Measurements from ENCODE around the gene FSIP2. TPM values are rescaled to one million over a fixed set of nuclear protein-coding genes. Genes with fewer than 3 reads are reported as not detected.

Gene FSIP2
- total and polyA plus RNA-seq, 2 donors (not counting 3 experiments of a cell fraction or from before 2014, with no cell fraction given) = 0.04 to 0.24 TPM

- Histone ChIP-seq H3K79me2 (ENCODE audit: control insufficient read depth, insufficient read depth, low read length) (no peaks in the 10 kb centered on the region), H3K27me3 (ENCODE audit: control insufficient read depth in 2 of 2, insufficient read depth in 2 of 2, low read length in 2 of 2) (no peaks in the 10 kb centered on the region), H3K9me1 (replicated peaks; ENCODE audit: control insufficient read depth, extremely low read depth, insufficient read depth, low read length) (no peaks in the 10 kb centered on the region), H3K9me3 (replicated peaks; ENCODE audit: control insufficient read depth, insufficient read depth, low read length) (no peaks in the 10 kb centered on the region), H4K20me1 (replicated peaks; ENCODE audit: control insufficient read depth, extremely low read depth, insufficient read depth, low read length) (no peaks in the 10 kb centered on the region), H3K27ac (ENCODE audit: insufficient read depth, low read depth, low read length) (no peak overlapping the region), H2AFZ (ENCODE audit: low read depth, low read length) (no peak overlapping the region), H3K4me2 (ENCODE audit: insufficient read depth, low read length) (no peak overlapping the region), H3K4me3 (replicated peaks in 1 of 3; ENCODE audit: insufficient read depth in 1 of 3, low read depth in 1 of 3, low read length in 3 of 3) (no peak overlapping the region), H3K9ac (replicated peaks; ENCODE audit: extremely low read depth, insufficient read depth, low read length) (no peak overlapping the region), H3K36me3 (ENCODE audit: control insufficient read depth in 2 of 2, extremely low read depth in 1 of 2, insufficient read depth in 2 of 2, low read length in 2 of 2) (no peaks in the 10 kb centered on the region), H3K4me1 (ENCODE audit: control insufficient read depth, extremely low read depth, insufficient read depth, low read length) (no peaks in the 10 kb centered on the region)
- intact Hi-C loops (cut with micrococcal nuclease) (no loop called here), dilution Hi-C loops (cut with MboI; ENCODE audit: extremely low pct_ligation_motif_present, low sequenced_read_pairs) (no loop called here)
- ChIA-PET CTCF (no interaction called here), POLR2A (no interaction called here)
- no peak for DNase-seq (ENCODE audit: low read depth, low spot score)
- BruUV-seq (replicated peaks) = no TSS peak
- TF ChIP-seq GATA2 (IDR thresholded peaks at IDR 0.05; ENCODE audit: insufficient read depth, insufficient read length, low read depth, low read length) (no peak), MYC (IDR thresholded peaks at IDR 0.05; ENCODE audit: low read depth, low read length) (no peak), CTCF (IDR thresholded peaks at IDR 0.05; ENCODE audit: extremely low read depth in 1 of 2, insufficient read depth in 1 of 2, low read depth in 1 of 2, low read length in 2 of 2) (no peak), EZH2 (IDR thresholded peaks at IDR 0.05; ENCODE audit: borderline replicate concordance, low read depth, low read length, severe bottlenecking) (no peak), POLR2A (IDR thresholded peaks at IDR 0.05; ENCODE audit: low read depth, low read length) (no peak), POLR2AphosphoS5 (IDR thresholded peaks at IDR 0.05; ENCODE audit: insufficient read depth, low read depth, low read length) (no peak), JUN (IDR thresholded peaks at IDR 0.05; ENCODE audit: borderline replicate concordance, insufficient read depth, insufficient read length, low read depth) (no peak), FOS (IDR thresholded peaks at IDR 0.05; ENCODE audit: borderline replicate concordance, insufficient read depth, low read length) (no peak), MAX (IDR thresholded peaks at IDR 0.05; ENCODE audit: insufficient read depth, insufficient read length) (no peak)
- no peak for FAIRE-seq
These were observed 68.2 kb downstream of the FSIP2 start for GRCh38 chr2:185806783-185807182.

Data from endothelial cell of umbilical vein (primary cell).